Activated CD4-positive, alpha-beta T cell treated with anti-CD3 and anti-CD28 coated beads, Interleukin-10, Interleukin-2, amounts not matched to agents 100 ng/mL and 50 ng/mL, durations not matched to agents 16 hours and 8 hours (primary cell): ENCODE data around the gene EXD2.
"Not testable (repeated sequence)": the region's sequence is repeated elsewhere in the genome, so short reads cannot be mapped to it uniquely, and the experiment has no call there.

ENCODE experiments used
- DNase-seq: peaks from one replicate; pipeline ENCODE4 v3.0.0-alpha.2; 2020

The EXD2 gene

DNA sequence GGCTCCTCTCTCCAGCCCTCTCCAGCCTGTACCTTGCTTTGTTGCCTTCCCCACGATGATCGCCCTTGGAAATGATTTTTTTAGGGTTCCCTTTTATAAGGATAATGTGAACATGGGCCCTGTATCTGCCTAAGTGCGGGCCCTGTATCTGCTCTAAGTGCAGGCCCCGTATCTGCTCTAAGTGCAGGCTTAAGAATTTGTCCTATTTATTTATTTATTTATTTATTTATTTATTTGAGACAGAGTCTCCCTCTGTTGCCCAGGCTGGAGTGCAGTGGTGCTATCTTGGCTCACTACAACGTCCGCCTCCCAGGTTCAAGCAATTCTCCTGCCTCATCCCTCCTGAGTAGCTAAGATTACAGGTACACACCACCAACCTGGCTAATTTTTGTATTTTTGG lies 91.2 kb downstream of the EXD2 start:
- DNase-seq: no peak

- no peak for DNase-seq
These were observed 92.9 kb downstream of the EXD2 start for GRCh38 chr14:69284170-69284569.

- DNase-seq: no peak
These were observed 94.5 kb downstream of the EXD2 start for GRCh38 chr14:69285661-69286255.

DNA sequence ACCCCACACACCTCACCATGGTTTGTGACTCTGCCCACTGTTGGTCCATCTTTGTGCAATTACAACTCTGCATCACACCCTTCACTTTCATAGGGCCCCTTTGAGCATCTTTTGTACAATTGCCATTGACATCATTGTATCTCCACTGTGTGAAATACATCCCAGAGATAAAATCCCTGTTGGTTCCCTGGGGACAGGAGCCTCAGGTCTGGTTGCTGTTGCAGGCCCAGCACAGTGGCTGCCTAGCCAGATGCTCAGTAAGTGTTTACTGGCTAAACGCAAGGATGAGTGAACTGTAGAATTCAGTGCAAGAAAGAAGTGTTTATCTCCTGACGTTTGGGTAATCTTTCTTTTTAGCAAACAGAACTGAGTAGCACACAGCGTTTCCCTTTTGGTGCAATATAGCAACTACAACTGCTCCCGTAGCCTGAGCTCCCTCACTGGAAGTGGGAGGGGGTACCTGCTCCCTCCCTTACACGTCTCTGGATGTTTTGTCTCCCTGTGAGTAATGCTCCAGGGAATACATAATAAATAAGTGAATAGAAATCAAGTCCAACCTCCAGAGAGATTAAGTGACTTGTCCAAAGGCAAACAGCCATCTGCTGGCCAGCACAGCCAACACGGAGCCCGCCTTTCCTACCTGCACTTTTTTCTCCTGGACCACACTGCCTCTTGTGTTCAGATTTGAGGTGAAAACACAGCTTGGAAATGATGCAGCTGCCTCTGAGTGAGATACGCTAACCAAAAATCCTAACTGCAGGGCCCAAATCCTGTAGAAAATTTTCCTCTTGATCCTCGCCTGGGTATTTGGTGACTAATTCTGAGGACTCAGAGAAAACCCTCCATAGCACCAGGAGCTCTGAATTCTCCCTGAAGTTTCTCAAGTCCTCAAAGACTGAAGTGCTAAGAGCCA lies 96.1 kb downstream of the EXD2 start:
- no peak for DNase-seq

GRCh38 chr14:69288011-69288771 lies 96.9 kb downstream of the EXD2 start:
- DNase-seq: no peak

DNA sequence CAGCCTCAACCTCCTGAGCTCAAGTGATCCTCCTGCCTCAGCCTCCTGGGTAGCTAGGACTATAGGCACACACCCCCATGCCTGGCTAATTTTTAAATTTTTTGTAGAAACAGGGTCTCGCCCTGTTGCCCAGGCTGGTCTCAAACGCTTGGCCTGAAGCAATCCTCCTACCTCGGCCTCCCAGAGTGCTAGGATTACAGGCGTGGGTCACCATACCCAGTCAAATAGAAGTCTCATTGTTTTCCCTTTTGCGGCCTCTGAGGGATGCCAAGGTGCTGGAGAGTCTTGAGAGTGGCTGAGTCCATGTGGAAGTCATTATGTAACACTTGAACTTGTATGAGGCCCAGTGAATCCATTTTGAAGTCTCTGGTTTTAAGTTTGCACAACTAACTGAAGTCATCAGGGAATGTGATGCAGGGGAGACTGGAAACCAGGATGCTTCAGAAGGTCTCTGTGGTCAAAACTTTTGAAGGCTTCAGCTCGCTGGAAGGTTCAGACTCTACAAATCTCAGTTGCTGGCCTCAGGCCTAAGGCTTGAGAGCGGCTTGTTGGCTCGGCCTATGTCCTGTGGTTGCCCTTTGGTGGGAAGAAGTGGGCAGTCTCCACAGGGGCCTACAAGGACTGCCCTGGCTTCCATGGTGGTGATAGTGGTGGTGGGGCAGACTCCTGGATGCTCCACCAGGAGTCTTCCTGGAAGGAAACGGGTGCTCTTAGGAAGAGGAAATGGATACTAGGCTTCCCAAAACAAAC lies 97.8 kb downstream of the EXD2 start:
- no peak for DNase-seq

DNA sequence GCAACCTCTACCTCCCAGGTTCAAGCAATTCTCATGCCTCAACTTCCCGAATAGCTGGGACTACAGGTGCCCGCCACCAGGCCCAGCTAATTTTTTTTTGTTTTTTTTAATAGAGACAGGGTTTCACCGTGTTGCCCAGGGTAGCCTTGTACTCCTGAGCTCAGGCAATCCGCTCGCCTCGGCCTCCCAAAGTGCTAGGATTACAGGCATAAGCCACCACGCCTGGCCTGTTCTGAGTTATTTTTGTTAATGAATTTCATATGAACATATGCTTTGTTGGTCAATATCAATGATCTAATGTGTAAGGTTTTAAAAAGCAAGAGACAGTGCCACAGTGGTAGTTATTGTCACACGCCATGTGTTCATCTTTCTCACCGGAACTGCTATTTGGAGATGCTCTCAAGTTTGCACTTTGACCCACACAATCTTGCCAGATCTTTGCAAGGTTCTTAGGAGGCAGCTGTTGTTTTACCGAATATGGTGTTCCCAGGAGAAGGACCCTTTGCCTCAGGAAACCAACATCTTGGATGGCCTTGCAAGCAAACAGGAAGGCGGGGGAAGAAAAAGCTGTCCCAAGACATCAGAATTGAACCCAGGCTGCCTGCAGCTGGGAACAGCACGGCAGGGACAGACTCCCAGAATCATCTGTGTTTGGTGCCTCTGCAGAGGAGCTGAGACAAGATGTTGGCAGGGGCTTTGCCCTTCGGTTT lies 98.7 kb downstream of the EXD2 start:
- no peak for DNase-seq

- not testable (repeated sequence) for DNase-seq
These were observed 99.6 kb downstream of the EXD2 start for GRCh38 chr14:69290881-69291280.

DNA sequence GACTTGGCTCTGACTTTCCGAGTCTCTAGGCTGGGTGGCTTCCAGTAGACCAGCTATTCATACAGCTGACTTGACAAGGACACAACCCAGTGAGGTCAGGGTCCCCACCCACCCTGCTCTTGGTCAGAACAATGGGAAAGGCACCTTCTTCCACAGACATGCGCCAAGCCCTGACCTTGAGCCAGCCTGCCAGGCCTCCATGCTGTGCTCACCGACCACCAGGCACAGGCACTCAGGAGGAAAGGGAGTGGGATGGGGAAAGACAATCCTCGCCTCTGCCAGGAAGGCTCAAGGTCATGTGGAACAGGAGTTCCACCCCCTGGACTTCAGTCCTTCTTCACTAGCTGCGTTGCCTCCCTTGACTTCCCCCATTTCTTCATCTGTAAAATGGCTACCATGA lies 100.1 kb downstream of the EXD2 start:
- no peak for DNase-seq

DNA sequence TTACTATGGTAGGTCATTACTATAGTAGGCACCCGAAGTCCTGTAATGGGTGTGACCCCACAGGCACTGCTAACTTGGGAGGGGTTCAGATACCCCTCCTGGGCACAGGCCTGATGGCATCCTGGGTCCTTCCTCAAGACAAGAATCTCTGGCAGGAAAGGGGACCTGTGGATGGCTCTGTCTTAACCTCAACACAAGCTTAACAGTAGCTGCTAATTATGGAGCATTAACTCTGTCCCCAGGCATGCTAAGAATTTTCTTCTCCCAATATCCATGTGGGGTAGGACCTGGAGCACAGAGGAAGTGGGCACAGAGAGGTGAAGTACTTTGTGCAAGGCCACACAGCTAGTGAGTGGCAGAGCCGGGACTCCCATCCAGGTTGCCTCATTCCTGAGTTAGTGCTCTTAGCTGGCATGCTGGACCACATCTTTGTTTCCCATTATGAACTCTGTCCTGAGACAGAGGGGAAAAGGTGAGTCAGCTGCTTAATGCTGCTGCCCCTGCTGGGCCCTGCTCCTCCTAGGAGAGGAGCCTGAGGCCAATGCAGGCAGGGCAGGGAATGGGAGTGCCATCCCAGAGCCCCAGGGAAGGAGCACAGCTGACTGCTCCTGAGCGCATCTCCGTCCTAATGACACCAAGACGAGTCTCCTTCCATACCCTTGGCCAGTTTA lies 100.7 kb downstream of the EXD2 start:
- no peak for DNase-seq
